ENCODE results near the gene CACNG1.

GRCh38 chr17:67035131-67036083 lies 8.9 kb upstream of the CACNG1 start:
- TF ChIP-seq EZH2phosphoT487 (IDR thresholded peaks at IDR 0.05; ENCODE audit: low read depth, severe bottlenecking, unreplicated experiment): no peak
- TF ChIP-seq CTCF (IDR thresholded peaks at IDR 0.05; ENCODE audit: poor library complexity): no peak

All from hepatocyte (in vitro differentiated cells).